Breast epithelium (tissue), 4 donors: ENCODE data around the gene CDKN1C. TPM values are rescaled to one million over a fixed set of nuclear protein-coding genes. Genes with fewer than 3 reads are reported as not detected.
A peak's percentile ranks its signal among the peaks of the same experiment; 100 is the strongest.

ENCODE experiments used
- DNase-seq, 2 donors: peaks; one replicate each; pipeline ENCODE4 v3.0.0-alpha.2; 2019; ENCODE audit warnings: low spot score in 2 of 2
- H3K27ac ChIP-seq, 2 donors: fragments of 200-600 bp; sonication (generic) in 1 of 2; one replicate each; pipeline ENCODE4 v1.5.1; 2016 to 2019; ENCODE audit warnings: mild to moderate bottlenecking in 1 of 2
- H3K27me3 ChIP-seq, 2 donors: fragments of 200-600 bp; sonication (generic) in 1 of 2; one replicate each; pipeline versions ENCODE4 v1.5.1 to v1.6.0; 2017 to 2019; ENCODE audit warnings: control low read depth in 1 of 2, mild to moderate bottlenecking in 1 of 2
- H3K36me3 ChIP-seq: fragments of 200-600 bp; one replicate; pipeline ENCODE4 v1.5.1; 2019
- H3K4me1 ChIP-seq, 2 donors: fragments of 200-600 bp; sonication (generic); one replicate each; pipeline ENCODE4 v1.5.1; 2016 to 2019; ENCODE audit warnings: control low read depth in 1 of 2
- H3K4me3 ChIP-seq, 3 donors: fragments of 200-600 bp; sonication (generic); 1 replicate in 2 of 3; 2 replicates in 1 of 3; pipeline ENCODE4 v1.5.1; 2016 to 2019; ENCODE audit warnings: mild to moderate bottlenecking in 3 of 3, moderate library complexity in 2 of 3
- H3K9me3 ChIP-seq, 2 donors: fragments of 200-600 bp; sonication (generic) in 1 of 2; one replicate each; pipeline ENCODE4 v1.5.1; 2016 to 2019; ENCODE audit warnings: control low read depth in 1 of 2
- POLR2A ChIP-seq: fragments of 450-650 bp; IDR thresholded peaks from one replicate; pipeline ENCODE4 v1.6.1; 2016; ENCODE audit warnings: antibody characterized with exemption, mild to moderate bottlenecking, moderate library complexity
- POLR2AphosphoS5 ChIP-seq, 3 donors: sonication (generic); formaldehyde crosslinking; IDR thresholded peaks; one replicate each; pipeline ENCODE4 v1.6.1; 2017; ENCODE audit warnings: antibody characterized with exemption in 3 of 3
- intact Hi-C: fragments of 100-400 bp; cut with DNase I; formaldehyde crosslinking; loops from one replicate; pipeline ENCODE4 v1.15.1; 2023; ENCODE audit warnings: low total_unique reads
- total RNA-seq, 3 donors: library from RNA; depleted of rRNA; stranded (reverse); fragments of >200 nt; gene quantifications; one replicate each; pipeline ENCODE4 v1.1.0, GENCODE V29; 2016
- TF ChIP-seq, protein P1 (sequence below), 3 donors: fragments of 450-650 bp; IDR thresholded peaks; one replicate each; pipeline ENCODE4 v1.5.1; 2016 to 2017; ENCODE audit warnings: antibody characterized with exemption in 3 of 3, mild to moderate bottlenecking in 3 of 3, moderate library complexity in 3 of 3

Gene CDKN1C
- total RNA-seq, 3 donors from 2014 or later: 48.2 to 136 (median 88.8) TPM

DNA sequence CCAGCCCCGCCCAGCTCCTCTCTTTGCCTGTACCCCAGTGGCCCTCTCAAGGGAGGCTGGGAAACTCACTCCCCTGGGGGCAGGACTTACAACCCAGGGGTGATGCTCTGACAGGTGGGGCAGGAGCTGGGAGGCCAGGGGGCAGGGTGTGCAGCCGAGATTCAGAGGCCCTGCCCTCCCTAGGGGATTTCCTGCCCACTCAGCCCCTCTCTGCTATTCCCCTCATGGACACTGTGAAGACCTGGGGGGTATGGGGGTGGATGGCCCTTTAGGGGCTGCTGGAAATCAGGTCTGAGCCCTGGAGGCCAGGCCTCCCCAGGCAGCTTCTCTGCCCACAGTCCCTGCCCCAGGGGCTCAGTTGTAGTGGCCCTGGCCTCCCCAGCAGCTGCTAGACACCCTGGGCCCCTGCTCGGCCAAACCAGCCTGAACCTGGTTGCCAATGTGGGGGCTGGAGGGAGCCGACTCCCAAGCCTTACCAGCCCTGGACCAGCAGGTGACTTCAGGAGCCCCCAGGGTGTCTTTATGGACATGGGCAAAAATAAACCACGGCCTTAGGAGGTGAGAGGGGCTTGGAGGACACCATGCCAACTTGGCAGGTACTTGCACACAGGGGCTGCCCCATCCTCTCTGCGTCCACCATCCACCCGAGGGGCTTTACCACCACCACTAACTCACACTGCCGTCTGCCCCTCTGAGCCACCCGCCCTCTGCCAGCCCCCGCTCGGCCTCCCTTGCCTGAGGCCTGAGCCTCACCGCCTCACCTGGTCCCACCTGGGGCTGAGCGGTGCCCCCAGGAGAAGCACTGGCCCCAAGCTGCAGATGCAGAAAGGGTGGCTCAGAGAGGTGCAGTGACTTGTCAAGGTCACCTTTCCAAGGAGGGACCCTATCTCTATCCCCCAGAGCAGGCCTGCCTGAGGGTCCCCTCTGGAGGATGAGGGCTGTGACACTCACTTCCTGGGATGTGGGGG, 46.5 kb upstream of the CDKN1C start:
- Histone ChIP-seq H3K36me3 (no peaks in the 10 kb centered on the region), H3K27ac (peak overlapping the region in 1 of 2 donors; percentile 65), H3K27me3 (no peaks in the 10 kb centered on the region), H3K4me1 (peaks cover 4 to 8% of the 10 kb centered on the region in 2 donors), H3K4me3 (no peak overlapping the region), H3K9me3 (no peaks in the 10 kb centered on the region)
- intact Hi-C loops: no loop called here
- TF ChIP-seq POLR2A (no peak), POLR2AphosphoS5 (IDR thresholded peaks at IDR 0.05) (no peak)
- TF ChIP-seq, protein P1, sequence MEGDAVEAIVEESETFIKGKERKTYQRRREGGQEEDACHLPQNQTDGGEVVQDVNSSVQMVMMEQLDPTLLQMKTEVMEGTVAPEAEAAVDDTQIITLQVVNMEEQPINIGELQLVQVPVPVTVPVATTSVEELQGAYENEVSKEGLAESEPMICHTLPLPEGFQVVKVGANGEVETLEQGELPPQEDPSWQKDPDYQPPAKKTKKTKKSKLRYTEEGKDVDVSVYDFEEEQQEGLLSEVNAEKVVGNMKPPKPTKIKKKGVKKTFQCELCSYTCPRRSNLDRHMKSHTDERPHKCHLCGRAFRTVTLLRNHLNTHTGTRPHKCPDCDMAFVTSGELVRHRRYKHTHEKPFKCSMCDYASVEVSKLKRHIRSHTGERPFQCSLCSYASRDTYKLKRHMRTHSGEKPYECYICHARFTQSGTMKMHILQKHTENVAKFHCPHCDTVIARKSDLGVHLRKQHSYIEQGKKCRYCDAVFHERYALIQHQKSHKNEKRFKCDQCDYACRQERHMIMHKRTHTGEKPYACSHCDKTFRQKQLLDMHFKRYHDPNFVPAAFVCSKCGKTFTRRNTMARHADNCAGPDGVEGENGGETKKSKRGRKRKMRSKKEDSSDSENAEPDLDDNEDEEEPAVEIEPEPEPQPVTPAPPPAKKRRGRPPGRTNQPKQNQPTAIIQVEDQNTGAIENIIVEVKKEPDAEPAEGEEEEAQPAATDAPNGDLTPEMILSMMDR (IDR thresholded peaks at IDR 0.05): no peak
- peak in 1 of 2 donors; percentile 50 for DNase-seq

DNA sequence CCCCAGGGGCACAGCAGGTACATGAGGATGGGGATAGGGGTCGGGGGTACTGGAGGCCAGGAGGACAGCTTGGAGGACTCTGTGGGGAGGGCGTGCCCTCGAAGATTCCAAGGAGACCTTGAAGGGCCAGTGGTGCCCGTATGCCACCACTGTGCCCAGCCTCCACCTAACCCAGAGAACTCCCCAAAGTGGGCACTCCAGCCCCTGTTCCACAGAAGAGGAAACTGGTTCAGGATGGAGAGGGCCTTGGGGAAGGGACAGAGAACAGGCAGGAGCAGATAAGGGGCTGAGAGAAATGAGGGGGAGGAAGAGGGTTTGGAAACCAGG, 45.8 kb upstream of the CDKN1C start:
- DNase-seq: peak in 1 of 2 donors; percentile 45
- H3K9me3 ChIP-seq: no peaks in the 10 kb centered on the region
- intact Hi-C loops: no loop called here
- H3K27ac ChIP-seq: no peak overlapping the region
- TF ChIP-seq POLR2A: no peak
- no peak for TF ChIP-seq POLR2AphosphoS5 (IDR thresholded peaks at IDR 0.05)
- TF ChIP-seq, protein P1 (IDR thresholded peaks at IDR 0.05): no peak
- H3K27me3 ChIP-seq: no peaks in the 10 kb centered on the region
- peaks cover 4 to 8% of the 10 kb centered on the region in 2 donors for H3K4me1 ChIP-seq
- no peak overlapping the region for H3K4me3 ChIP-seq
- no peaks in the 10 kb centered on the region for H3K36me3 ChIP-seq

DNA sequence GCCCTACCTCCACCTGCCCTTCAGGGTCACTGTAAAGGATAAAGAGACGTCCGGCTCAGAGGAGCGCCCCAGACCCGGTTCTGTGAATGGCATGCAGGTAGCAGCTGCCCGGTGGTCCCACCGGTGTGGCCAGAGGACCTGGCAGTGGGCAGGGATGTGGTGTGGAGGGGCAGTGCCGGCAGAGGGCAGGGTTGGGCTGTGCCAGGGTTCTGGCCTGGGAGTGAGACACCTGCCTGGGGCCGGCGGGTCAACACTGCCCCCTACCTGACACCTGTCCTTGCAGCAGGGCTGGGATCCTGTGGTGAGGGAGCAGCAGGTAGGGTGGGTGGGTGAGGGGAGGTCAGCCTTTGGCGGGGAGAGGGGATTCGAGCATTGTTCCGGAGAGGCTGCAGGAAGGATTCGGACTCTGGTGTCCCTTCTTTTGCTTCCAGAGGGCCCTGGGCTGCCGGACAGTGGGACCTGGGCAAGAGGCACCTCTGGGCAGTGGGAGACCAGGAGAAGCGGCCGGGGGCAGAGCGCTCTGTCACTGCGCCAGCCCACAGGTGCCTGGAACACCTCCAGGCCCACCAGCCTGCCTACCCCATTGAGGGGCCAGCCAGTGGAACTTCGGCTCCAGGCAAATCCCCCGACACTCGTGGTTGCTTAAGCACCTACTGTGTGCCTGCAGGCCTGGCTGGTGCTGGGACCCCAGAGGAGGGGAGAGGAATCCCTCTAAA, 45.3 kb upstream of the CDKN1C start:
- TF ChIP-seq POLR2AphosphoS5 (IDR thresholded peaks at IDR 0.05) (peak in 1 of 3 donors; percentile 25), POLR2A (no peak)
- TF ChIP-seq, protein P1 (IDR thresholded peaks at IDR 0.05): peak; percentile 66 to 92 (median 72)
- Histone ChIP-seq H3K36me3 (no peaks in the 10 kb centered on the region), H3K4me1 (peaks cover 4 to 8% of the 10 kb centered on the region in 2 donors), H3K4me3 (peak overlapping the region; percentile 48 to 79 (median 60)), H3K27ac (peak overlapping the region; percentile 83 to 84), H3K9me3 (no peaks in the 10 kb centered on the region), H3K27me3 (no peaks in the 10 kb centered on the region)
- peak; percentile 80 to 93 for DNase-seq
- intact Hi-C loops: no loop called here

DNA sequence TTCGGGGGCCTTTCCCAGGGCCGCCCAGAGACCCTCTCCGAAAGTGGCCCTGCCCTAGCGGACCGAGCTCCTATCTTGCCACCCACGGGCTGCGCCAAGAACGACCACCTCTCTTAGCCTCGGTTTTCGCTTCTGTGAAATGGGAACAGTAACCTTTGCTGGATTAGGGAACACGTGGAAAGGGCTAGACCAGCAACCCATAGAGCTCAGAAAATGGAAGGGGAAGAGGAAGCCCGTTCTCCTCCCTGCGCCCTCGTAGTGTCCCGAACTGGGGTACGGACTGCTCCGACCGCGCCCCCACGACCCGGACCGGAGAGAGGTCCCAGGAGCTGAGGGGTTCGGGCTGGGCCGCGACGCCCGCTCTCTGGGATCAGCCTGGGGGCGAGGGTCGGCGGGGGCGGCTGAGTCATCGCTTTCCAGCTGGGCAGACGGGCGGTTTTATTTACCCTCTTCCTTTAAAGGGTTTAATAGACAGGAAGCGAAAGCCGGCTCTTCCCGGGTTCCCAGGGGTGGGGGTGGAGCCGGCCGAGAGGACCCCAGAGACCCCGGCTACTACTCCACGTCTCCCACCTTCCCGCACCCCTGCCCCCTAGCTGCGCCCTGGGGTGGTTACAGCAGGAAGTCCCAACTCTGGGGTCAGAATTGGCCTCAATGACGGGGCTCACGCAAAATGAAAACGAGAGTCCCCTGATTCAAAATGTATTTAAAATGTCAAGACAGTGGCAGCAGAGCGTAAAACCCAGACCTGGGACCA, 44.6 kb upstream of the CDKN1C start:
- Histone ChIP-seq H3K9me3 (no peaks in the 10 kb centered on the region), H3K4me3 (peak overlapping the region; percentile 48 to 79 (median 60)), H3K4me1 (peaks cover 4 to 8% of the 10 kb centered on the region in 2 donors), H3K27ac (peak overlapping the region; percentile 83 to 84), H3K36me3 (no peaks in the 10 kb centered on the region), H3K27me3 (no peaks in the 10 kb centered on the region)
- TF ChIP-seq POLR2A (no peak), POLR2AphosphoS5 (IDR thresholded peaks at IDR 0.05) (no peak)
- TF ChIP-seq, protein P1 (IDR thresholded peaks at IDR 0.05): no peak
- DNase-seq: peak in 1 of 2 donors; percentile 60
- intact Hi-C loops: no loop called here
